Smooth muscle cell (in vitro differentiated cells): ENCODE measurements around the gene SORCS2. TPM values are rescaled to one million over a fixed set of nuclear protein-coding genes. Genes with fewer than 3 reads are reported as not detected.

Source experiments
- DNase-seq: peaks from one replicate; lab custom pipeline; 2025; ENCODE audit not compliant: unreplicated experiment; lab: John Stamatoyannopoulos, UW
- H2AFZ ChIP-seq: fragments of 200-600 bp; sonication (generic); 2 replicates; pipeline ENCODE4 v1.6.0; 2016; ENCODE audit warnings: antibody characterized with exemption, low read depth, mild to moderate bottlenecking
- H3F3A ChIP-seq: fragments of 200-600 bp; sonication (generic); 2 replicates; pipeline ENCODE4 v1.6.0; 2017; ENCODE audit warnings: antibody characterized with exemption, low read depth
- H3K27ac ChIP-seq: fragments of 200-600 bp; sonication (generic); 2 replicates; pipeline ENCODE4 v1.5.1; 2016; ENCODE audit warnings: low read depth, mild to moderate bottlenecking
- H3K27me3 ChIP-seq: fragments of 200-600 bp; sonication (generic); 2 replicates; pipeline ENCODE4 v1.6.1; 2016; ENCODE audit warnings: low read depth, mild to moderate bottlenecking
- H3K36me3 ChIP-seq: fragments of 200-600 bp; sonication (generic); 2 replicates; pipeline ENCODE4 v1.5.1; 2016; ENCODE audit warnings: low read depth
- H3K4me1 ChIP-seq: fragments of 200-600 bp; sonication (generic); 2 replicates; pipeline ENCODE4 v1.5.1; 2016; ENCODE audit warnings: low read depth
- H3K4me2 ChIP-seq: fragments of 200-600 bp; sonication (generic); 2 replicates; pipeline ENCODE4 v1.6.0; 2016; ENCODE audit warnings: mild to moderate bottlenecking
- H3K4me3 ChIP-seq: fragments of 200-600 bp; sonication (generic); 2 replicates; pipeline ENCODE4 v1.5.1; 2016; ENCODE audit warnings: mild to moderate bottlenecking
- H3K79me2 ChIP-seq: fragments of 200-600 bp; sonication (generic); 2 replicates; pipeline ENCODE4 v1.6.0; 2016; ENCODE audit warnings: low read depth, mild to moderate bottlenecking
- H3K9ac ChIP-seq: fragments of 200-600 bp; sonication (generic); 2 replicates; pipeline ENCODE4 v1.6.0; 2016; ENCODE audit warnings: low read depth
- H3K9me3 ChIP-seq: fragments of 200-600 bp; sonication (generic); replicated peaks from 2 replicates; pipeline ENCODE4 v1.5.1; 2016; ENCODE audit warnings: low read depth
- H4K20me1 ChIP-seq: fragments of 200-600 bp; sonication (generic); 2 replicates; pipeline ENCODE4 v1.6.0; 2016; ENCODE audit warnings: low read depth
- CTCF ChIP-seq: fragments of 200-600 bp; sonication (generic); IDR thresholded peaks from 2 replicates; pipeline ENCODE4 v1.5.1; 2017; ENCODE audit warnings: borderline replicate concordance, mild to moderate bottlenecking, antibody characterized with exemption; ENCODE audit not compliant: insufficient read depth, poor library complexity, severe bottlenecking
- WGBS: methylation state at CpG from one replicate; pipeline ENCODE4 v1.1.7; 2016; ENCODE audit warnings: low lambda C conversion rate; 5-methylcytosine and 5-hydroxymethylcytosine counted together
- polyA plus RNA-seq: library from polyadenylated mRNA; unstranded; fragments of >200 nt; fragmentation: Nextera tagmentation; extraction: Ambion mirVana; gene quantifications from 2 replicates; pipeline ENCODE4 v1.2.1, GENCODE V29; 2016
- total RNA-seq: library from RNA; depleted of rRNA; stranded (reverse); fragments of >200 nt; gene quantifications from 2 replicates; pipeline ENCODE4 v1.2.3, GENCODE V29; 2014

Gene SORCS2
- total and polyA plus RNA-seq, 2 experiments from 2014 or later: 5.2 to 9.3 TPM

- no peak overlapping the region for H3K4me3 ChIP-seq
- DNase-seq: no peak
- 91% methylated on average over 17 of the region's 17 CpGs for WGBS
These were observed 161.7 kb downstream of the SORCS2 start for GRCh38 chr4:7353846-7354610.

DNA sequence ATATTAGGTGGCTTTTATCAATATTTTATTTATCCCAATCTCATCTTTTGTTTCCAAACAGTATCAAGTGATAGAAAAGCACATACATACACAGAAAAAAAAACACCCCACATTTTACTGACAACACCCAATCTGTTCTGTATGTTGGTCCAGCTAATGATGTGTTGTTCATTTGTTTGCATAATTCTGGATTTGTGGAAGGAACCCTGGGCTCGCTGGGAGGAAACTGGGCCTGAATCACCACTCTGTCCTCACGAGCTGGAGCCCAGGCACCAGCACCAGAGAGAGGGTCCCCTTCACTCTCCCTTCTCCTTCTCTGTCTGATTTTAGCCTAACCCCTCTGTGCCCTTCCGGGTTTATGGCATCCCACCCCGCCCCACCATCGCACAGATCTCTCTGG lies 162.6 kb downstream of the SORCS2 start:
- WGBS: 75% methylated on average over 5 of the region's 5 CpGs
- H3K4me1 ChIP-seq: no peaks in the 10 kb centered on the region
- no peaks in the 10 kb centered on the region for H3F3A ChIP-seq
- no peak overlapping the region for H3K27ac ChIP-seq
- no peak overlapping the region for H2AFZ ChIP-seq
- no peak overlapping the region for H3K4me3 ChIP-seq
- no peak for TF ChIP-seq CTCF
- no peak overlapping the region for H3K4me2 ChIP-seq
- no peaks in the 10 kb centered on the region for H3K9me3 ChIP-seq
- DNase-seq: no peak
- no peak overlapping the region for H3K9ac ChIP-seq
- H3K79me2 ChIP-seq: no peaks in the 10 kb centered on the region
- no peaks in the 10 kb centered on the region for H4K20me1 ChIP-seq
- H3K27me3 ChIP-seq: no peaks in the 10 kb centered on the region
- no peaks in the 10 kb centered on the region for H3K36me3 ChIP-seq

More at GRCh38 chr4:7353846-7354610, 161.7 kb downstream of the SORCS2 start:
- no peaks in the 10 kb centered on the region for H4K20me1 ChIP-seq
- no peaks in the 10 kb centered on the region for H3K9me3 ChIP-seq
- H2AFZ ChIP-seq: no peak overlapping the region
- H3K4me1 ChIP-seq: no peaks in the 10 kb centered on the region
- H3K27me3 ChIP-seq: no peaks in the 10 kb centered on the region
- H3F3A ChIP-seq: no peaks in the 10 kb centered on the region
- no peaks in the 10 kb centered on the region for H3K79me2 ChIP-seq
- no peak overlapping the region for H3K9ac ChIP-seq
- no peak overlapping the region for H3K4me2 ChIP-seq
- TF ChIP-seq CTCF: no peak
- no peak overlapping the region for H3K27ac ChIP-seq
- no peaks in the 10 kb centered on the region for H3K36me3 ChIP-seq

DNA sequence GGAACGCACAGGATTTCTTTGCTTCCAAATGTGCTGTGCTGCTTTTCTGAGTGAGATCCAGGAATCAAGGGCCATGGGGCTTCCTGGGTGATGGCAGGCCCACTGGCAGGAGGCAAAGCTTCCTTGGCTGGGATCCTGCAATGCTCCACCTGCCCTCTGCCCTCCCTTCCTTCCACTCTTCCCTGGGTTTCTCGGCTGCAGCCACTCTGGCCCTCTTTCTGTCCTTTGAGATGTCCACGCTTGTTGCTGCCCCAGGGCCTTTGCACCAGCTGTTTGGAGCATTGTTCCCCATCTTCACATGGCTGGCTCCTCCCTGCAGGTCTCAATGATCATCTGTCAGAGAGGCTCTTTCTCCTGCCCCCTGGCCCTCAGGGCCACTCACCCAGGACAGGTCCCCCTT lies 163.5 kb downstream of the SORCS2 start:
- Histone ChIP-seq H3F3A (no peaks in the 10 kb centered on the region), H3K27ac (no peak overlapping the region), H3K36me3 (no peaks in the 10 kb centered on the region), H2AFZ (no peak overlapping the region), H3K27me3 (no peaks in the 10 kb centered on the region), H3K79me2 (no peaks in the 10 kb centered on the region), H3K4me1 (peaks cover under 1% of the 10 kb centered on the region), H3K4me3 (no peak overlapping the region), H3K4me2 (no peak overlapping the region), H3K9ac (no peak overlapping the region), H3K9me3 (no peaks in the 10 kb centered on the region), H4K20me1 (no peaks in the 10 kb centered on the region)
- whole genome bisulfite sequencing: 92% methylated on average over 3 of the region's 3 CpGs
- TF ChIP-seq CTCF: no peak
- no peak for DNase-seq
